ENCODE measurements around the gene SIX1. TPM values are rescaled to one million over a fixed set of nuclear protein-coding genes. Genes with fewer than 3 reads are reported as not detected.

SIX1 gene
- total RNA-seq, 4 donors from 2014 or later: 28.3 to 76.4 (median 56.3) TPM

- H3K27me3 ChIP-seq: no peaks in the 10 kb centered on the region
- no peak for ATAC-seq
- no peak for TF ChIP-seq POLR2A (IDR thresholded peaks at IDR 0.05)
- TF ChIP-seq, protein P1, sequence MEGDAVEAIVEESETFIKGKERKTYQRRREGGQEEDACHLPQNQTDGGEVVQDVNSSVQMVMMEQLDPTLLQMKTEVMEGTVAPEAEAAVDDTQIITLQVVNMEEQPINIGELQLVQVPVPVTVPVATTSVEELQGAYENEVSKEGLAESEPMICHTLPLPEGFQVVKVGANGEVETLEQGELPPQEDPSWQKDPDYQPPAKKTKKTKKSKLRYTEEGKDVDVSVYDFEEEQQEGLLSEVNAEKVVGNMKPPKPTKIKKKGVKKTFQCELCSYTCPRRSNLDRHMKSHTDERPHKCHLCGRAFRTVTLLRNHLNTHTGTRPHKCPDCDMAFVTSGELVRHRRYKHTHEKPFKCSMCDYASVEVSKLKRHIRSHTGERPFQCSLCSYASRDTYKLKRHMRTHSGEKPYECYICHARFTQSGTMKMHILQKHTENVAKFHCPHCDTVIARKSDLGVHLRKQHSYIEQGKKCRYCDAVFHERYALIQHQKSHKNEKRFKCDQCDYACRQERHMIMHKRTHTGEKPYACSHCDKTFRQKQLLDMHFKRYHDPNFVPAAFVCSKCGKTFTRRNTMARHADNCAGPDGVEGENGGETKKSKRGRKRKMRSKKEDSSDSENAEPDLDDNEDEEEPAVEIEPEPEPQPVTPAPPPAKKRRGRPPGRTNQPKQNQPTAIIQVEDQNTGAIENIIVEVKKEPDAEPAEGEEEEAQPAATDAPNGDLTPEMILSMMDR (IDR thresholded peaks at IDR 0.05 in 4 of 5, conservative IDR thresholded peaks at IDR 0.05 in 1 of 5): no peak
These were observed 17.4 kb downstream of the SIX1 start for GRCh38 chr14:60631842-60632241.

DNA sequence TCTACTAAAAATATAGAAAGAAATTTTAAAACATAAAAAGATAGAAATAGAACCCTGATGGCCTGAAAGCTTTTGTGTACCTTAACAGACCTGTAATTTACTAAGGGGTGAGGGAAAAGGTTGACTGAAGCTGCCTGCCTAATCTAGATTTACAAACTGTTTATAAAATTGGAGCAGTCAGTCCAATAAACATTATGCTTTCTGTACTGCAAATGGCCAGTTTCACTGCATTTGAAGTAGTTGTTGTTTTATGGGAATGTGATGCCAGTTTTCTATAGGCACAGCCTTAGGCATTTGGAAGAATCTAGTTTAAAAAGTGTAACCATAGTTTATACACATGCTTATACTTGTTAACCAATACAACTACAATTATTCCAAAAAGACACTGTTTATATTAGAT, 19.1 kb downstream of the SIX1 start:
- in situ Hi-C loops (cut with MboI; ENCODE audit: low sequenced_read_pairs in 4 of 4): loop anchor here in 2 of 4 donors (10.0 to 25.0 kb wide), 4 partner anchors 95 to 625 kb away; partner anchors contain the start of genes MNAT1 (in 1 of the 2), SIX4 (in 1 of the 2), SLC38A6 (in 1 of the 2) and TRMT5 (in 1 of the 2)
- TF ChIP-seq POLR2A (IDR thresholded peaks at IDR 0.05): no peak
- TF ChIP-seq, protein P1 (IDR thresholded peaks at IDR 0.05 in 4 of 5, conservative IDR thresholded peaks at IDR 0.05 in 1 of 5): no peak
- Histone ChIP-seq H3K27ac (peak overlapping the region in 2 of 4 donors; percentile 9 to 28), H3K9me3 (no peaks in the 10 kb centered on the region), H3K4me3 (no peak overlapping the region), H3K4me1 (peaks cover 0 to 5% of the 10 kb centered on the region in 2 donors), H3K36me3 (no peaks in the 10 kb centered on the region), H3K27me3 (no peaks in the 10 kb centered on the region)
- intact Hi-C loops (cut with DNase I; ENCODE audit: low total_unique reads): no loop called here
- DNase-seq (no peak), ATAC-seq (no peak)

More at GRCh38 chr14:60631842-60632241, 17.4 kb downstream of the SIX1 start:
- no peaks in the 10 kb centered on the region for H3K9me3 ChIP-seq
- peak overlapping the region in 2 of 4 donors; percentile 14 to 34 for H3K27ac ChIP-seq
- H3K36me3 ChIP-seq: no peaks in the 10 kb centered on the region
- peaks cover 0 to 8% of the 10 kb centered on the region in 2 donors for H3K4me1 ChIP-seq
- no peak for DNase-seq
- intact Hi-C loops (cut with DNase I; ENCODE audit: low total_unique reads): no loop called here
- in situ Hi-C loops (cut with MboI; ENCODE audit: low sequenced_read_pairs in 4 of 4): loop anchor here in 2 of 4 donors (10.0 to 25.0 kb wide), 4 partner anchors 93 to 623 kb away; partner anchors contain the start of genes MNAT1 (in 1 of the 2), SIX4 (in 1 of the 2), SLC38A6 (in 1 of the 2) and TRMT5 (in 1 of the 2)
- H3K4me3 ChIP-seq: no peak overlapping the region

GRCh38 chr14:60628892-60629291, 20.4 kb downstream of the SIX1 start:
- DNase-seq (no peak), ATAC-seq (no peak)
- Histone ChIP-seq H3K9me3 (no peaks in the 10 kb centered on the region), H3K27me3 (no peaks in the 10 kb centered on the region), H3K4me1 (peaks cover 0 to 5% of the 10 kb centered on the region in 2 donors), H3K27ac (peak overlapping the region in 1 of 4 donors; percentile 10), H3K4me3 (no peak overlapping the region), H3K36me3 (no peaks in the 10 kb centered on the region)
- intact Hi-C loops (cut with DNase I; ENCODE audit: low total_unique reads): loop anchor here (5.0 kb wide), 1 partner anchor 558 kb away; no protein-coding TSS in a partner anchor
- in situ Hi-C loops (cut with MboI; ENCODE audit: low sequenced_read_pairs in 4 of 4): loop anchor here (5.0 to 25.0 kb wide), 5 partner anchors 358 to 626 kb away; partner anchors contain the start of genes SLC38A6 (in 1 of the 4) and TRMT5 (in 1 of the 4)
- TF ChIP-seq, protein P1 (IDR thresholded peaks at IDR 0.05 in 4 of 5, conservative IDR thresholded peaks at IDR 0.05 in 1 of 5): no peak
- no peak for TF ChIP-seq POLR2A (IDR thresholded peaks at IDR 0.05)

- ATAC-seq: no peak
- H3K4me1 ChIP-seq: peaks cover 15 to 19% of the 10 kb centered on the region in 2 donors
- no peak for TF ChIP-seq POLR2A (IDR thresholded peaks at IDR 0.05)
- TF ChIP-seq, protein P1 (IDR thresholded peaks at IDR 0.05 in 4 of 5, conservative IDR thresholded peaks at IDR 0.05 in 1 of 5): no peak
- intact Hi-C loops (cut with DNase I; ENCODE audit: low total_unique reads) (no loop called here), in situ Hi-C loops (cut with MboI; ENCODE audit: low sequenced_read_pairs in 4 of 4) (loop anchor here in 2 of 4 donors (5.0 to 10.0 kb wide), 3 partner anchors 402 to 632 kb away; no protein-coding TSS in a partner anchor)
- no peaks in the 10 kb centered on the region for H3K36me3 ChIP-seq
- no peak for DNase-seq
- peak overlapping the region in 2 of 4 donors; percentile 35 to 48 for H3K27ac ChIP-seq
- H3K4me3 ChIP-seq: no peak overlapping the region
- no peaks in the 10 kb centered on the region for H3K9me3 ChIP-seq
- no peaks in the 10 kb centered on the region for H3K27me3 ChIP-seq
These were observed 26.4 kb downstream of the SIX1 start for GRCh38 chr14:60622917-60623257.

Measured in gastrocnemius medialis (tissue), 4 donors.